K562 (cell line): Measurements from ENCODE around the gene CDK9. TPM values are rescaled to one million over a fixed set of nuclear protein-coding genes. Genes with fewer than 3 reads are reported as not detected.

Source experiments
- ARID1B ChIP-seq: fragments of 450-650 bp; IDR thresholded peaks from 2 replicates; pipeline ENCODE4 v1.6.1; 2016; ENCODE audit warnings: antibody characterized with exemption, mild to moderate bottlenecking, inconsistent platforms
- ATF2 ChIP-seq: sonication (generic); formaldehyde crosslinking; IDR thresholded peaks from 2 replicates; pipeline ENCODE4 v1.8.1; 2022; ENCODE audit warnings: missing genetic modification reagents
- ATF3 ChIP-seq, 2 experiments: fragments of 450-650 bp in 1 of 2; sonication (generic) in 1 of 2; formaldehyde crosslinking in 1 of 2; IDR thresholded peaks in 1 of 2; conservative IDR thresholded peaks in 1 of 2; 2 replicates each; pipeline versions ENCODE4 v1.6.1 to v1.8.1; 2016 to 2023; ENCODE audit warnings: mild to moderate bottlenecking in 2 of 2, moderate library complexity in 2 of 2, inconsistent platforms in 1 of 2, missing genetic modification reagents in 1 of 2
- CREB5 ChIP-seq: fragments of 250-450 bp; sonication (Bioruptor Pico); IDR thresholded peaks from 2 replicates; pipeline ENCODE4 v1.5.0; 2020; ENCODE audit warnings: mild to moderate bottlenecking
- GTF2A2 ChIP-seq: IDR thresholded peaks from 2 replicates; pipeline ENCODE4 v1.6.1; 2016; ENCODE audit warnings: mild to moderate bottlenecking, missing genetic modification characterization, missing compliant biosample characterization
- HSF4 ChIP-seq: fragments of 250-450 bp; sonication (Bioruptor Pico); IDR thresholded peaks from 2 replicates; pipeline ENCODE4 v2.1.2; 2022; ENCODE audit warnings: mild to moderate bottlenecking, moderate library complexity, borderline replicate concordance
- MAFF ChIP-seq: IDR thresholded peaks from 2 replicates; pipeline ENCODE4 v1.6.1; 2012; ENCODE audit warnings: low read length, improper control_type of control experiment
- MNT ChIP-seq, 2 experiments: fragments of 450-650 bp; conservative IDR thresholded peaks; 2 replicates each; pipeline ENCODE4 v1.6.1; 2017; ENCODE audit warnings: mild to moderate bottlenecking in 2 of 2, moderate library complexity in 2 of 2
- NFIC ChIP-seq: fragments of 450-650 bp; IDR thresholded peaks from 2 replicates; pipeline ENCODE4 v1.6.1; 2017; ENCODE audit warnings: mild to moderate bottlenecking, inconsistent platforms
- NFYB ChIP-seq: IDR thresholded peaks from 2 replicates; pipeline ENCODE4 v1.6.1; 2011; ENCODE audit warnings: mild to moderate bottlenecking, moderate library complexity; ENCODE audit not compliant: insufficient read length; ENCODE audit errors: extremely low read depth
- PHF8 ChIP-seq: fragments of 200-600 bp; sonication (generic); IDR thresholded peaks from 2 replicates; pipeline ENCODE4 v1.6.1; 2012; ENCODE audit warnings: mixed run types, mild to moderate bottlenecking, inconsistent platforms, low read length, moderate library complexity, borderline replicate concordance
- POLR2H ChIP-seq: IDR thresholded peaks from 2 replicates; pipeline ENCODE4 v1.6.1; 2016; ENCODE audit warnings: missing genetic modification characterization, low read depth, mild to moderate bottlenecking, control low read depth, missing compliant biosample characterization, moderate library complexity
- PRPF4 ChIP-seq: fragments of 200-400 bp; formaldehyde crosslinking; IDR thresholded peaks from one replicate; pipeline ENCODE4 v1.6.1; 2017; ENCODE audit warnings: low read length, low read depth, mild to moderate bottlenecking; ENCODE audit not compliant: insufficient read depth, poor library complexity, severe bottlenecking
- SP1 ChIP-seq: sonication (generic); formaldehyde crosslinking; IDR thresholded peaks from 2 replicates; pipeline ENCODE4 v1.8.1; 2022; ENCODE audit warnings: mild to moderate bottlenecking, missing genetic modification reagents
- THRB ChIP-seq: fragments of 450-650 bp; formaldehyde crosslinking; conservative IDR thresholded peaks from 2 replicates; pipeline ENCODE4 v1.4.0; 2022; ENCODE audit warnings: mild to moderate bottlenecking, missing genetic modification characterization
- U2AF1 ChIP-seq: fragments of 200-400 bp; formaldehyde crosslinking; optimal IDR thresholded peaks from 2 replicates; pipeline ENCODE3; 2017; ENCODE audit warnings: mild to moderate bottlenecking, low read depth, low read length, moderate library complexity
- ZBTB33 ChIP-seq: sonication (generic); formaldehyde crosslinking; IDR thresholded peaks from 2 replicates; pipeline ENCODE4 v1.8.1; 2023; ENCODE audit warnings: mild to moderate bottlenecking, missing genetic modification reagents
- ZZZ3 ChIP-seq: fragments of 450-650 bp; IDR thresholded peaks from 2 replicates; pipeline ENCODE4 v1.6.1; 2016; ENCODE audit warnings: antibody characterized with exemption, mild to moderate bottlenecking, moderate library complexity
- polyA plus RNA-seq, 8 experiments: library from polyadenylated mRNA; depleted of rRNA in 4 of 8; stranded (reverse) in 5 of 8; unstranded in 3 of 8; fragments of >200 nt; fragmentation: Nextera tagmentation in 2 of 8; fragmentation: Illumina TruSeq in 1 of 8; extraction: Ambion mirVana in 2 of 8; extraction: Trizol in 1 of 8; gene quantifications; 2 replicates each; pipeline versions ENCODE4 v1.2.1 to v1.2.3, GENCODE V29; 2011 to 2014; ENCODE audit warnings: inconsistent platforms in 1 of 8, missing spikeins in 1 of 8
- total RNA-seq, 7 experiments: library from RNA; depleted of rRNA in 6 of 7; stranded (reverse); fragments of >200 nt in 6 of 7; fragmentation: Illumina TruSeq in 2 of 7; extraction: Trizol in 2 of 7; gene quantifications; 2 replicates each; pipeline versions ENCODE4 v1.2.1 to v1.2.3, GENCODE V29; 2011 to 2021; ENCODE audit warnings: low replicate concordance in 1 of 7

The CDK9 gene
- total and polyA plus RNA-seq, 9 of the 15 experiments (the other 6 are each of a cell fraction or from before 2014, with no cell fraction given), result 4.2 to 78.6 (median 33.0) TPM

GRCh38 chr9:127741831-127742434 is 43.9 kb upstream of the CDK9 start (continued):
- TF ChIP-seq THRB (CRISPR knock-in tag), result no peak
- TF ChIP-seq POLR2H (tag), result no peak
- TF ChIP-seq ZZZ3, result no peak
- no peak for TF ChIP-seq U2AF1
- TF ChIP-seq HSF4 (CRISPR knock-in tag), result no peak
- TF ChIP-seq NFYB, result peak; percentile 93
- no peak for TF ChIP-seq ATF2 (CRISPR knock-in tag)
- TF ChIP-seq ARID1B, result peak; percentile 16; the same call in 1 of the 2 replicates
- TF ChIP-seq ATF3 (IDR thresholded peaks at IDR 0.05), result no peak
- TF ChIP-seq ATF3 (CRISPR knock-in tag; conservative IDR thresholded peaks at IDR 0.05), result no peak
- no peak for TF ChIP-seq CREB5 (CRISPR knock-in tag)
- no peak for TF ChIP-seq MNT (conservative IDR thresholded peaks at IDR 0.05)
- TF ChIP-seq ZBTB33 (CRISPR knock-in tag), result no peak
- TF ChIP-seq NFIC, result no peak
- TF ChIP-seq PRPF4, result no peak
- peak; percentile 24; the same call in 1 of the 2 replicates for TF ChIP-seq SP1 (CRISPR knock-in tag)
- peak; percentile 37; the same call in 1 of the 2 replicates for TF ChIP-seq MAFF
- TF ChIP-seq GTF2A2 (tag), result no peak
- TF ChIP-seq PHF8, result no peak
